Fibroblast of lung (primary cell): ENCODE results near the gene DNAH17. TPM values are rescaled to one million over a fixed set of nuclear protein-coding genes. Genes with fewer than 3 reads are reported as not detected.

Source experiments
- DNase-seq, 2 donors: peaks; one replicate each; pipeline versions ENCODE4 v3.0.0 to v3.0.0-alpha.2; 2010; ENCODE audit warnings: low read depth in 2 of 2
- H2AFZ ChIP-seq: 2 replicates; pipeline ENCODE4 v1.5.1; 2012; ENCODE audit warnings: low read length, control low read depth, inconsistent platforms
- H3K27ac ChIP-seq: 2 replicates; pipeline ENCODE4 v1.5.1; 2011; ENCODE audit warnings: low read length, control low read depth; ENCODE audit not compliant: insufficient read depth
- H3K27me3 ChIP-seq: 2 replicates; pipeline ENCODE4 v1.5.1; 2011; ENCODE audit warnings: mild to moderate bottlenecking, low read length; ENCODE audit not compliant: control insufficient read depth, insufficient read depth
- H3K36me3 ChIP-seq: 2 replicates; pipeline ENCODE4 v1.5.1; 2011; ENCODE audit warnings: low read length; ENCODE audit not compliant: control insufficient read depth, insufficient read depth
- H3K4me1 ChIP-seq: 2 replicates; pipeline ENCODE4 v1.5.1; 2011; ENCODE audit warnings: low read length; ENCODE audit not compliant: control insufficient read depth, insufficient read depth; ENCODE audit errors: extremely low read depth
- H3K4me2 ChIP-seq: 2 replicates; pipeline ENCODE4 v1.5.1; 2011; ENCODE audit warnings: low read length, control low read depth; ENCODE audit not compliant: insufficient read depth; ENCODE audit errors: extremely low read depth
- H3K4me3 ChIP-seq, 4 experiments: fragments of 200-600 bp in 1 of 4; sonication (generic) in 1 of 4; replicated peaks in 1 of 4; 2 replicates each; pipeline ENCODE4 v1.5.1; 2011 to 2016; ENCODE audit warnings: low read length in 4 of 4, low read depth in 3 of 4, mild to moderate bottlenecking in 3 of 4, control low read depth in 2 of 4, inconsistent platforms in 1 of 4, mixed read lengths in 1 of 4; ENCODE audit not compliant: insufficient read depth in 1 of 4; ENCODE audit errors: control extremely low read depth in 1 of 4
- H3K79me2 ChIP-seq: 2 replicates; pipeline ENCODE4 v1.5.1; 2012; ENCODE audit warnings: mild to moderate bottlenecking, low read length, inconsistent platforms; ENCODE audit not compliant: control insufficient read depth, insufficient read depth
- H3K9ac ChIP-seq: 2 replicates; pipeline ENCODE4 v1.5.1; 2011; ENCODE audit warnings: mild to moderate bottlenecking, low read length, control low read depth; ENCODE audit not compliant: insufficient read depth
- H3K9me3 ChIP-seq: 2 replicates; pipeline ENCODE4 v1.5.1; 2012; ENCODE audit warnings: low read depth, low read length; ENCODE audit not compliant: control insufficient read depth, insufficient read depth
- H4K20me1 ChIP-seq: 2 replicates; pipeline ENCODE4 v1.5.1; 2011; ENCODE audit warnings: low read length; ENCODE audit not compliant: control insufficient read depth, insufficient read depth; ENCODE audit errors: extremely low read depth
- CTCF ChIP-seq, 2 donors: IDR thresholded peaks in 1 of 2; conservative IDR thresholded peaks in 1 of 2; 1 replicate in 1 of 2; 2 replicates in 1 of 2; pipeline ENCODE4 v1.5.1; 2011 to 2012; ENCODE audit warnings: low read length in 2 of 2, control low read depth in 1 of 2, inconsistent platforms in 1 of 2, low read depth in 1 of 2, mild to moderate bottlenecking in 1 of 2
- EZH2 ChIP-seq: IDR thresholded peaks from 2 replicates; pipeline ENCODE4 v1.5.1; 2012; ENCODE audit warnings: low read length, control low read depth, mild to moderate bottlenecking; ENCODE audit errors: missing control alignments
- polyA plus RNA-seq, 2 donors: library from polyadenylated mRNA; depleted of rRNA in 1 of 2; stranded (reverse) in 1 of 2; unstranded in 1 of 2; fragments of >200 nt; gene quantifications; 2 replicates each; pipeline ENCODE4 v1.2.1, GENCODE V29; 2011 to 2012; ENCODE audit warnings: missing spikeins in 1 of 2
- total RNA-seq: library from RNA; depleted of rRNA; stranded (reverse); fragments of >200 nt; gene quantifications from 2 replicates; pipeline ENCODE4 v1.2.1, GENCODE V29; 2014

Gene DNAH17
- total and polyA plus RNA-seq, 2 donors (not counting 1 experiment from before 2014, with no cell fraction given): not detected

- no peak overlapping the region for H2AFZ ChIP-seq
- H3K9me3 ChIP-seq: no peaks in the 10 kb centered on the region
- H3K36me3 ChIP-seq: no peaks in the 10 kb centered on the region
- no peaks in the 10 kb centered on the region for H4K20me1 ChIP-seq
- no peak overlapping the region for H3K4me3 ChIP-seq
- no peak overlapping the region for H3K9ac ChIP-seq
- no peaks in the 10 kb centered on the region for H3K79me2 ChIP-seq
- TF ChIP-seq CTCF (conservative IDR thresholded peaks at IDR 0.05 in 1 of 2, IDR thresholded peaks at IDR 0.05 in 1 of 2; ENCODE audit: low read depth in 1 of 2, low read length in 2 of 2) (no peak), EZH2 (no peak)
- DNase-seq: no peak
- H3K4me2 ChIP-seq: no peak overlapping the region
- H3K27ac ChIP-seq: no peak overlapping the region
- H3K4me1 ChIP-seq: peaks cover 3% of the 10 kb centered on the region
- H3K27me3 ChIP-seq: no peaks in the 10 kb centered on the region
Measured at GRCh38 chr17:78595135-78595810, 18.1 kb upstream of the DNAH17 start.

GRCh38 chr17:78592991-78593329, 15.8 kb upstream of the DNAH17 start:
- DNase-seq: no peak
- TF ChIP-seq CTCF (conservative IDR thresholded peaks at IDR 0.05 in 1 of 2, IDR thresholded peaks at IDR 0.05 in 1 of 2; ENCODE audit: low read depth in 1 of 2, low read length in 2 of 2): no peak
- no peak for TF ChIP-seq EZH2
- no peak overlapping the region for H2AFZ ChIP-seq

GRCh38 chr17:78591263-78591671, 14.1 kb upstream of the DNAH17 start:
- Histone ChIP-seq H3K9ac (no peak overlapping the region), H4K20me1 (no peaks in the 10 kb centered on the region), H3K27me3 (peaks cover 13% of the 10 kb centered on the region), H3K36me3 (no peaks in the 10 kb centered on the region), H3K4me2 (no peak overlapping the region), H3K27ac (no peak overlapping the region), H3K79me2 (no peaks in the 10 kb centered on the region), H3K9me3 (no peaks in the 10 kb centered on the region), H3K4me1 (no peaks in the 10 kb centered on the region), H2AFZ (no peak overlapping the region), H3K4me3 (no peak overlapping the region)
- DNase-seq: no peak
- TF ChIP-seq CTCF (conservative IDR thresholded peaks at IDR 0.05 in 1 of 2, IDR thresholded peaks at IDR 0.05 in 1 of 2; ENCODE audit: low read depth in 1 of 2, low read length in 2 of 2) (no peak), EZH2 (no peak)

More at GRCh38 chr17:78592991-78593329, 15.8 kb upstream of the DNAH17 start:
- Histone ChIP-seq H3K9me3 (no peaks in the 10 kb centered on the region), H4K20me1 (no peaks in the 10 kb centered on the region), H3K4me3 (no peak overlapping the region), H3K27ac (no peak overlapping the region), H3K4me2 (no peak overlapping the region), H3K36me3 (no peaks in the 10 kb centered on the region), H3K79me2 (no peaks in the 10 kb centered on the region), H3K27me3 (peaks cover 6% of the 10 kb centered on the region), H3K4me1 (peaks cover 2% of the 10 kb centered on the region), H3K9ac (no peak overlapping the region)
